H1 (cell line): ENCODE measurements around the gene NOP16. TPM values are rescaled to one million over a fixed set of nuclear protein-coding genes. Genes with fewer than 3 reads are reported as not detected.

Experiments
- CTCF ChIA-PET: fragments of 300-600 bp; sonication (Branson Sonifier 250); formaldehyde crosslinking; loops from one replicate; lab custom pipeline; 2021; ENCODE audit not compliant: partially characterized antibody; lab: Charles Lee
- POLR2A ChIA-PET: fragments of 300-600 bp; sonication (Branson Sonifier 250); formaldehyde crosslinking; loops from one replicate; lab custom pipeline; 2021; ENCODE audit warnings: inconsistent platforms; ENCODE audit not compliant: partially characterized antibody; lab: Charles Lee
- DNase-seq, 2 experiments: peaks; one replicate each; pipeline versions ENCODE4 v3.0.0 to v3.0.0-alpha.2; 2010 to 2022; ENCODE audit warnings: low spot score in 2 of 2, low read depth in 1 of 2, mixed read lengths in 1 of 2
- FAIRE-seq: peaks from 2 replicates; lab custom pipeline; 2011; peaks lifted over from hg19 to GRCh38; lab: Jason Lieb, UNC
- H2AFZ ChIP-seq: 2 replicates; pipeline ENCODE4 v1.8.1; 2012; ENCODE audit warnings: low read length, inconsistent platforms
- H2AK5ac ChIP-seq: 2 replicates; pipeline ENCODE4 v1.6.1; 2013; ENCODE audit warnings: low read depth, low read length
- H2BK120ac ChIP-seq: replicated peaks from 2 replicates; pipeline ENCODE3; 2013; ENCODE audit warnings: low read depth, low read length, inconsistent platforms
- H2BK12ac ChIP-seq: 2 replicates; pipeline ENCODE4 v1.6.1; 2013; ENCODE audit warnings: low read depth, low read length
- H2BK15ac ChIP-seq: 2 replicates; pipeline ENCODE4 v1.6.1; 2013; ENCODE audit warnings: low read length
- H2BK20ac ChIP-seq: 2 replicates; pipeline ENCODE4 v1.6.1; 2013; ENCODE audit warnings: low read length
- H2BK5ac ChIP-seq: 2 replicates; pipeline ENCODE4 v1.6.1; 2013; ENCODE audit warnings: low read depth, low read length
- H3K14ac ChIP-seq: 2 replicates; pipeline ENCODE4 v1.6.1; 2013; ENCODE audit warnings: inconsistent platforms; ENCODE audit not compliant: insufficient read length
- H3K18ac ChIP-seq: 2 replicates; pipeline ENCODE4 v1.6.1; 2013; ENCODE audit warnings: low read length; ENCODE audit errors: extremely low read depth
- H3K23ac ChIP-seq: 2 replicates; pipeline ENCODE4 v1.6.1; 2013; ENCODE audit warnings: inconsistent platforms; ENCODE audit not compliant: insufficient read length
- H3K23me2 ChIP-seq: 2 replicates; pipeline ENCODE4 v1.6.1; 2013; ENCODE audit warnings: low read depth, low read length
- H3K27ac ChIP-seq: 2 replicates; pipeline ENCODE4 v1.6.1; 2011; ENCODE audit warnings: low read depth, low read length, inconsistent platforms
- H3K27me3 ChIP-seq, 4 experiments: replicated peaks in 1 of 4; 1 replicate in 1 of 4; 2 replicates in 3 of 4; pipeline versions ENCODE4 v1.6.1 to v1.8.1; 2011 to 2013; ENCODE audit warnings: low read length in 3 of 4, mild to moderate bottlenecking in 3 of 4, inconsistent platforms in 2 of 4, mixed read lengths in 2 of 4, moderate library complexity in 1 of 4; ENCODE audit not compliant: control insufficient read depth in 3 of 4, insufficient read depth in 3 of 4; ENCODE audit errors: extremely low read depth in 1 of 4
- H3K36me3 ChIP-seq, 4 experiments: 2 replicates each; pipeline versions ENCODE4 v1.6.1 to v1.8.1; 2011 to 2013; ENCODE audit warnings: mild to moderate bottlenecking in 4 of 4, low read length in 3 of 4, moderate library complexity in 2 of 4, control low read depth in 1 of 4, inconsistent platforms in 1 of 4; ENCODE audit not compliant: insufficient read depth in 4 of 4, control insufficient read depth in 2 of 4
- H3K4ac ChIP-seq: replicated peaks from 2 replicates; pipeline ENCODE3; 2013; ENCODE audit warnings: low read length, low read depth, mixed read lengths, inconsistent platforms; ENCODE audit not compliant: insufficient read length
- H3K4me1 ChIP-seq, 4 experiments: replicated peaks in 1 of 4; 1 replicate in 1 of 4; 2 replicates in 3 of 4; pipeline versions ENCODE4 v1.6.1 to v1.8.1; 2011 to 2013; ENCODE audit warnings: low read length in 3 of 4, inconsistent platforms in 2 of 4, mixed read lengths in 1 of 4; ENCODE audit not compliant: insufficient read depth in 4 of 4, control insufficient read depth in 3 of 4
- H3K4me2 ChIP-seq, 2 experiments: 2 replicates each; pipeline versions ENCODE4 v1.6.1 to v1.8.1; 2011 to 2013; ENCODE audit warnings: low read depth in 2 of 2, low read length in 2 of 2, control low read depth in 1 of 2, inconsistent platforms in 1 of 2, mild to moderate bottlenecking in 1 of 2; ENCODE audit not compliant: insufficient read depth in 1 of 2
- H3K4me3 ChIP-seq, 4 experiments: fragments of 200-600, 300-600 bp in 1 of 4; sonication (generic), shearing (Covaris generic), sonication (Bioruptor Twin) in 1 of 4; 2 replicates each; pipeline versions ENCODE4 v1.5.1 to v1.8.1; 2011 to 2016; ENCODE audit warnings: low read length in 4 of 4, low read depth in 3 of 4, control low read depth in 2 of 4, inconsistent platforms in 2 of 4, mild to moderate bottlenecking in 2 of 4, mixed read lengths in 1 of 4, moderate library complexity in 1 of 4; ENCODE audit not compliant: insufficient read depth in 2 of 4; ENCODE audit errors: extremely low read depth in 1 of 4
- H3K56ac ChIP-seq: replicated peaks from 2 replicates; pipeline ENCODE3; 2013; ENCODE audit warnings: low read depth, mild to moderate bottlenecking, mixed read lengths, low read length, inconsistent platforms; ENCODE audit not compliant: insufficient read length
- H3K79me1 ChIP-seq: 2 replicates; pipeline ENCODE4 v1.6.1; 2013; ENCODE audit warnings: low read depth, low read length, control low read depth
- H3K79me2 ChIP-seq, 2 experiments: 2 replicates each; pipeline versions ENCODE4 v1.6.1 to v1.8.1; 2012 to 2013; ENCODE audit warnings: low read length in 2 of 2, mild to moderate bottlenecking in 2 of 2, inconsistent platforms in 1 of 2; ENCODE audit not compliant: insufficient read depth in 2 of 2, control insufficient read depth in 1 of 2
- H3K9ac ChIP-seq, 4 experiments: replicated peaks in 1 of 4; 1 replicate in 1 of 4; 2 replicates in 3 of 4; pipeline versions ENCODE4 v1.6.1 to v1.8.1; 2011 to 2013; ENCODE audit warnings: low read depth in 3 of 4, low read length in 3 of 4, control low read depth in 2 of 4, mild to moderate bottlenecking in 2 of 4, moderate library complexity in 2 of 4, inconsistent platforms in 1 of 4; ENCODE audit errors: extremely low read depth in 1 of 4
- H3K9me3 ChIP-seq, 2 experiments: 2 replicates each; pipeline versions ENCODE4 v1.6.1 to v1.8.1; 2012 to 2013; ENCODE audit warnings: mild to moderate bottlenecking in 2 of 2, moderate library complexity in 2 of 2, control low read depth in 1 of 2, inconsistent platforms in 1 of 2, low read depth in 1 of 2, low read length in 1 of 2, mixed read lengths in 1 of 2; ENCODE audit not compliant: insufficient read depth in 2 of 2
- H4K20me1 ChIP-seq, 2 experiments: replicated peaks in 1 of 2; 2 replicates each; pipeline versions ENCODE3 to v1.8.1; 2011 to 2013; ENCODE audit warnings: inconsistent platforms in 2 of 2, low read length in 2 of 2, mild to moderate bottlenecking in 1 of 2; ENCODE audit not compliant: insufficient read depth in 2 of 2, control insufficient read depth in 1 of 2
- H4K5ac ChIP-seq: 2 replicates; pipeline ENCODE4 v1.6.1; 2013; ENCODE audit warnings: low read length, low read depth, mixed read lengths, inconsistent platforms; ENCODE audit not compliant: insufficient read length
- H4K8ac ChIP-seq: 2 replicates; pipeline ENCODE4 v1.8.0; 2013; ENCODE audit warnings: mild to moderate bottlenecking, moderate library complexity, low read length, inconsistent platforms; ENCODE audit not compliant: insufficient read depth; ENCODE audit errors: extremely low read depth
- H4K91ac ChIP-seq: replicated peaks from 2 replicates; pipeline ENCODE3; 2013; ENCODE audit warnings: low read length, mixed read lengths, inconsistent platforms; ENCODE audit not compliant: insufficient read length
- polyA plus RNA-seq, 7 experiments: library from polyadenylated mRNA; depleted of rRNA in 3 of 7; stranded (reverse) in 5 of 7; unstranded in 2 of 7; fragments of >200 nt in 5 of 7; fragments of 200-250 nt in 2 of 7; gene quantifications; 1 replicate in 5 of 7; 2 replicates in 1 of 7; 4 replicates in 1 of 7; pipeline versions ENCODE4 v1.2.1 to v1.2.3, GENCODE V29; 2011 to 2013; ENCODE audit warnings: missing spikeins in 2 of 7, mixed read lengths in 2 of 7
- total RNA-seq: library from RNA; stranded (reverse); fragmentation: NEBNext Ultra II Directional; extraction: Animal tissue kit (Norgen Biotek cat#: 25700); gene quantifications from 2 replicates; pipeline ENCODE4 v1.2.1, GENCODE V29; 2021

The NOP16 gene
- total and polyA plus RNA-seq, 2 of the 8 experiments (the other 6 are each of a cell fraction or from before 2014, with no cell fraction given), result 46.9 to 65.2 TPM

DNA sequence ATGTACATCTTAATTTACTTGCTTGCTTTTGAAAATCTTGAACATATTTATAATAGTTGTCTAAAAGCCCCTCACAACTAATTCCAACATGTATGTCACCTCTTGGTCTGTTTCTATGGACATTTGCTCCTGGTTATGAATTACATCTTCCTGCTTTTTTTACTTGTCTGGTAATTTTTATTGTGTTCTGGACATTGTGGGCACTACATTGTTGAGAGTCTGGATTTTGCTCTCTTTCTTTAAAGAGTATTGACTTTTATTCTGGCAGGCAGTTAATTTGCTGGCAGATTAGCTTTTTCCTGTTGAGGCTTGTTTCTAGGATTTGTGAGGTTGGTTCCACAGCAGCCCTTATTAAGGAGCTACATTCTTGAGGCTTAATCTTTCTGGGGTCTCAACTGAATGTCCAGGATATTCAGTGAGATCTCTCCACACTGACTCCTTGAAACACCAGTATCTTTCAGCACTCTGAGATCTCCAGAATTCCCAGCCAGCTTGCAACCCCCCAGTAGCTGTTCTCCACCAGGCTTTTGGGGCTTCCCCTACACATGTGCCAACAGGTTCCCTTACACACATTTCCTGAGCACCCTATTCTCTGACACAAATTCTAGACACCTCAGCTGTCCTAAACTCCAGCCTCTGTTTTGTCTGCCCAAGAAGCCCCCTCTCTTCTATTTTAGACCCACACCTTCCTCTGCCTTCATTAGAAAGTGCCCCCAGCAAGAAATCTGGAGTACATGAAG, 54.2 kb downstream of the NOP16 start:
- Histone ChIP-seq H3K14ac (no peak overlapping the region), H4K91ac (no peak overlapping the region), H3K9me3 (no peaks in the 10 kb centered on the region), H2AK5ac (no peak overlapping the region), H3K23me2 (no peaks in the 10 kb centered on the region), H3K79me2 (no peaks in the 10 kb centered on the region), H2BK12ac (no peak overlapping the region), H3K4me2 (no peak overlapping the region), H2BK20ac (no peak overlapping the region), H4K5ac (no peak overlapping the region), H3K9ac (no peak overlapping the region), H3K4ac (no peak overlapping the region), H2BK15ac (no peak overlapping the region), H2BK5ac (no peak overlapping the region), H3K27ac (no peak overlapping the region), H2AFZ (no peak overlapping the region), H3K4me1 (no peaks in the 10 kb centered on the region), H3K4me3 (no peak overlapping the region), H3K36me3 (peaks cover 0 to 11% (median 4%) of the 10 kb centered on the region in 4 experiments; a peak in 5 of 8 replicates), H3K23ac (no peak overlapping the region), H3K27me3 (no peaks in the 10 kb centered on the region), H3K56ac (no peak overlapping the region), H2BK120ac (no peak overlapping the region), H3K18ac (no peak overlapping the region), H4K8ac (no peak overlapping the region), H3K79me1 (no peaks in the 10 kb centered on the region), H4K20me1 (no peaks in the 10 kb centered on the region)
- FAIRE-seq (no peak), DNase-seq (no peak)
- POLR2A ChIA-PET, result interaction anchor here (1.7 kb wide), 1 partner anchor 28 kb away, joined by 5 read pairs; the partner anchor contains the start of gene KIAA1191
- CTCF ChIA-PET, result interaction anchor here (1.4 kb wide), 1 partner anchor 14 kb away, joined by 4 read pairs; no protein-coding TSS in a partner anchor
